Activated T-helper 1 cell treated with anti-CD3 and anti-CD28 coated beads, Interleukin-12 subunit alpha, Interleukin-12 subunit beta, Interleukin-2, Interleukin-4 antibody, amounts not matched to agents 30 ng/mL and 10 ng/mL and 1 ng/mL, durations not matched to agents 14 hours and 24 hours and 36 hours (primary cell): ENCODE results near the gene IQCK. TPM values are rescaled to one million over a fixed set of nuclear protein-coding genes. Genes with fewer than 3 reads are reported as not detected.
A peak's percentile ranks its signal among the peaks of the same experiment; 100 is the strongest.
"Not testable (repeated sequence)": the region's sequence is repeated elsewhere in the genome, so short reads cannot be mapped to it uniquely, and the experiment has no call there.

ENCODE experiments used
- DNase-seq: peaks from one replicate; pipeline ENCODE4 v3.0.0; 2021; ENCODE audit warnings: low spot score
- H3K27ac Mint-ChIP-seq: one replicate; pipeline ENCODE4 v1.8.0; 2021; ENCODE audit warnings: mild to moderate bottlenecking, mixed read lengths
- H3K27me3 Mint-ChIP-seq: one replicate; pipeline ENCODE4 v1.8.0; 2022; ENCODE audit warnings: mild to moderate bottlenecking, moderate library complexity, mixed read lengths; ENCODE audit not compliant: insufficient read depth
- H3K36me3 Mint-ChIP-seq: one replicate; pipeline ENCODE4 v1.8.0; 2021; ENCODE audit warnings: low read depth, mixed read lengths
- H3K4me1 Mint-ChIP-seq: one replicate; pipeline ENCODE4 v1.8.0; 2021; ENCODE audit warnings: low read depth, mixed read lengths
- H3K4me3 Mint-ChIP-seq: one replicate; pipeline ENCODE4 v1.8.0; 2021; ENCODE audit warnings: mild to moderate bottlenecking, moderate library complexity, mixed read lengths
- H3K9me3 Mint-ChIP-seq: one replicate; pipeline ENCODE4 v1.8.0; 2021; ENCODE audit warnings: mixed read lengths
- intact Hi-C: fragments of 100-400 bp; cut with micrococcal nuclease; formaldehyde crosslinking; loops from one replicate; pipeline ENCODE4 v1.15.1; 2024
- total RNA-seq: library from RNA; stranded (reverse); gene quantifications from 2 replicates; pipeline ENCODE4 v1.2.3, GENCODE V29; 2022

Gene IQCK
- 1.1 and 2.0 TPM in 2 replicates for total RNA-seq

- Mint-ChIP-seq H3K27me3 (no peaks in the 10 kb centered on the region), H3K4me3 (peak within 1 kb of the TSS; percentile 95), H3K4me1 (peaks cover 28% of the 10 kb centered on the region), H3K27ac (peak within 1 kb of the TSS; percentile 88), H3K9me3 (no peaks in the 10 kb centered on the region), H3K36me3 (peaks cover 16% of the 10 kb centered on the region)
- peak; percentile 87 for DNase-seq
- intact Hi-C loops, result loop anchor here (1.0 to 5.0 kb wide), 6 partner anchors 116 to 1879 kb away; partner anchors contain the start of genes COQ7, METTL9 and VPS35L
These were observed at the start of gene IQCK, which contains the start of gene KNOP1 for GRCh38 chr16:19717741-19718623. Gene IQCK (plus strand): TSS chr16:19718271. CDS start chr16:19718307, 36 bp downstream. Gene KNOP1 (minus strand): TSS chr16:19718227. CDS start chr16:19715035, 3,192 bp downstream.

GRCh38 chr16:19672378-19672777 is 45.7 kb upstream of the IQCK start:
- H3K4me1 Mint-ChIP-seq, result no peaks in the 10 kb centered on the region
- no peaks in the 10 kb centered on the region for H3K9me3 Mint-ChIP-seq
- no peak for DNase-seq
- intact Hi-C loops, result no loop called here
- H3K36me3 Mint-ChIP-seq, result peaks cover 11% of the 10 kb centered on the region
- no peaks in the 10 kb centered on the region for H3K27me3 Mint-ChIP-seq
- no peak overlapping the region for H3K4me3 Mint-ChIP-seq
- H3K27ac Mint-ChIP-seq, result no peak overlapping the region

DNA sequence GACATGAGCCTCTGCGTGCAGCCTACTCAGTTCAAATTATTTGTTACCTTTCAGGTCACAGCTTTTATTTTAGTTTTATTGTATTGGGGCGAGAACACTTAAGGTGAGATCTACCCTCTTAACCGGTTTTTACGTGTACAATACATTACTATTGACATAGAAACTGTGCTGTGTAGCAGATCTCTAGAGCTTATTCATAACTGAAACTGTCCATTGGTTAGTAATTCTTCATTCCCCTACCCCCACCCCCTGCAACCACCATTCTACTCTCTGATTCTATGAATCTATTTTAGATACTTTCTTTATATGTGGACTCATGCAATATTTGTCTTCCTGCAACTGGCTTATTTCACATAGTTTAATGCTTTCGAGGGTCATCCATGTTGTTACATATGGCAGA is 43.6 kb upstream of the IQCK start:
- H3K4me1 Mint-ChIP-seq, result no peaks in the 10 kb centered on the region
- no peak for DNase-seq
- no peaks in the 10 kb centered on the region for H3K9me3 Mint-ChIP-seq
- intact Hi-C loops, result no loop called here
- no peak overlapping the region for H3K4me3 Mint-ChIP-seq
- no peak overlapping the region for H3K27ac Mint-ChIP-seq
- no peaks in the 10 kb centered on the region for H3K27me3 Mint-ChIP-seq
- peaks cover 9% of the 10 kb centered on the region for H3K36me3 Mint-ChIP-seq

DNA sequence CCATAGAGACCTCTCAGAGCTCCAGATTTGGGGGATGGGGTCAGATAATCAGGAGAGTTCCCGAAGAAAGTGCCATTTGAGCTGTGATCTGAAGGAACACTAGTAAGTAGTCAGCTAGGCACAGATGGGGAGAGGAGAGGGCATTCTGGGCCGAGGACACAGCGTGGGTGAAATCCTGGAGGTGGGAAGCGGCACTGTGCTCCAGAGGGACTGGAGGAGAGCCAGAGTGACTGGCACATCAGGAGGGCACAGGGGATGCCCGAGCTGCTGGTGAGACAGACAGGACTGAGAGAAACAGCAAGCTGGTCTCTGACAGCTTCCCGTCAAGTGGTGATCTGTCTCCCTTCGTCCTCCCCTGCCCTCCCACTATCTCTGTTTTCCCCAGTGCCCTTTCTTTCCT is 40.7 kb upstream of the IQCK start:
- H3K27me3 Mint-ChIP-seq, result no peaks in the 10 kb centered on the region
- intact Hi-C loops, result no loop called here
- DNase-seq, result no peak
- no peaks in the 10 kb centered on the region for H3K4me1 Mint-ChIP-seq
- peaks cover 6% of the 10 kb centered on the region for H3K36me3 Mint-ChIP-seq
- no peaks in the 10 kb centered on the region for H3K9me3 Mint-ChIP-seq
- H3K27ac Mint-ChIP-seq, result no peak overlapping the region
- H3K4me3 Mint-ChIP-seq, result no peak overlapping the region

DNA sequence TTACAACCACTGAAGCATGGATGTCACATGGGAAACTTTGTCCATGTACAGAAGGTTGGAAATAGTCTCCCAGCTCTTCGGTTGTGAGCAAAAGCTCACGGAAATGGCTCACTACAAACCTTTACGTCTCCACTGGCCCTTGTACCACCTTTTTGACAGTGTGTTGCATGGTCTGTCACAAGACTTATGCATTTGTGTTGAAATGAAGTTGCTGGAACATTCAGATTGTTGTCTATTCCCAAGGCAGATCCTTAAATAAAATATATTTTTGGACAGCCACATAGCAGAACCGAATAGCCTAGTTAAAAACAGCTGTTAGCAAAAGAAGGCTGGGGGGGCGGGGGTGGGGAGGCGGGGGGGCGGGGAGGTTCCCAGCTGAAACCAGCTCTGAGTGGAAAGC is 39.3 kb upstream of the IQCK start:
- Mint-ChIP-seq H3K9me3 (peaks cover 4% of the 10 kb centered on the region), H3K36me3 (peaks cover 16% of the 10 kb centered on the region), H3K27ac (no peak overlapping the region), H3K27me3 (no peaks in the 10 kb centered on the region), H3K4me3 (no peak overlapping the region), H3K4me1 (no peaks in the 10 kb centered on the region)
- intact Hi-C loops, result no loop called here
- no peak for DNase-seq

GRCh38 chr16:19679281-19679680 is 38.8 kb upstream of the IQCK start:
- intact Hi-C loops, H3K9me3 Mint-ChIP-seq, H3K4me3 Mint-ChIP-seq, DNase-seq, H3K27me3 Mint-ChIP-seq, H3K4me1 Mint-ChIP-seq, H3K27ac Mint-ChIP-seq: not testable (repeated sequence)
- H3K36me3 Mint-ChIP-seq, result peaks cover 19% of the 10 kb centered on the region

GRCh38 chr16:19680881-19681340 is 37.2 kb upstream of the IQCK start:
- no peak overlapping the region for H3K27ac Mint-ChIP-seq
- peaks cover 26% of the 10 kb centered on the region for H3K36me3 Mint-ChIP-seq
- peaks cover 9% of the 10 kb centered on the region for H3K9me3 Mint-ChIP-seq
- no peaks in the 10 kb centered on the region for H3K27me3 Mint-ChIP-seq
- DNase-seq, result no peak
- H3K4me3 Mint-ChIP-seq, result no peak overlapping the region
- intact Hi-C loops, result no loop called here
- H3K4me1 Mint-ChIP-seq, result no peaks in the 10 kb centered on the region

DNA sequence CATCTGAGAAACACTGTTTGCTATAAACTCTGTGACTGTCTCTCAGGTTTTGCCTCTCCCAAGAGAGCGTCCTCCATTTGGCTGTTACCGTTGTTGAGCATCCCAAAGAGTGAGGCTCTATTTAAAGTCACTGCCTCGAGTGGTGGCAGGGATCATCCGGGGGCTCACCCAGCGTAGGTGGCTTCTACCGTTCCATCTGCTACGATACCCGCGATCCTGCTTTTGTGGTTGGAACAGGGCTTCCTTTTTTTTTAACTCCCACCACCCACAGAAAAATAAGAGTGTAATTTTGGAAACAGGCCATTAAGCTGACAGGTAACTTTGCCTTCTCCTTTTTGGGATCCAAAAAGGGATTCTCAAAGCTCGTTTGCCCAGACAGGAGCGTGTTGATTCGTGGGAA is 36.4 kb upstream of the IQCK start:
- intact Hi-C loops, result no loop called here
- no peaks in the 10 kb centered on the region for H3K4me1 Mint-ChIP-seq
- peaks cover 9% of the 10 kb centered on the region for H3K9me3 Mint-ChIP-seq
- H3K27me3 Mint-ChIP-seq, result no peaks in the 10 kb centered on the region
- no peak for DNase-seq
- H3K4me3 Mint-ChIP-seq, result no peak overlapping the region
- peaks cover 26% of the 10 kb centered on the region for H3K36me3 Mint-ChIP-seq
- no peak overlapping the region for H3K27ac Mint-ChIP-seq

DNA sequence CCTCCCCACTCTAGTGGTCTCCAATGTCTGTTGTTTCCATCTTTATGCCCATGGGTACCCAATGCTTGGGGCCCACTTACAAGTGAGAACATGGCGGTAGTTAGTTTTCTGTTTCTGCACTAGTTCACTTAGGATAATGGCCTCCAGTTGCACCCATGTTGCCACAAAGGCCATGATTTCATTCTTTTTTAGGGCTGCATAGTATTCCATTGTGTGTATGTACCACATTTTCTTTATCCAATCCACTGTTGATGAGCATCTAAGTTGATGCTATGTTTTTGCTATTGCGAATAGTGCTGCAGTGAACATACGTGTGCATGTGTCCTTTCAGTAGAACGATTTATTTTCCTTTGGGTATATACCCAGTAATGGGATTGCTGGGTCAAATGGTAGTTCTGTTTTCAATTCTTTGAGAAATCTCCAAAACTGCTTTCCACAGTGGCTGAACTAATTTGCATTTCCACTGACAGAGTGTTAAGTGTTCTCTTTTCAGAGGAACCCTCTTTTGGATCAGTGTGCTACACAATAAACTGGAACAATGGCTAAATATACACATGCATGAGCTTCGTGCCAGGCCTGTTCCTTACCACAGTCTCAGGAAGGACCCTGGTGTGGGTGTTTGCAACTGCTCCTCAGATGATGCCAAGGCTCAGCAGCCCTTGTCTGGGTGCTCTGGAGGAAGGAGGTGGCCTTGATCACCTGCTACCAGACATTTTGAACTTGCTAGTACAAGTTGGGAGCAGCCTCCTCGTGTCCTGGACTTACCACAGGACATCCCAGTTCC is 34.4 kb upstream of the IQCK start:
- H3K27ac Mint-ChIP-seq, result no peak overlapping the region
- peaks cover 9% of the 10 kb centered on the region for H3K9me3 Mint-ChIP-seq
- intact Hi-C loops, result no loop called here
- no peak overlapping the region for H3K4me3 Mint-ChIP-seq
- no peaks in the 10 kb centered on the region for H3K27me3 Mint-ChIP-seq
- DNase-seq, result no peak
- H3K36me3 Mint-ChIP-seq, result peaks cover 29% of the 10 kb centered on the region
- H3K4me1 Mint-ChIP-seq, result no peaks in the 10 kb centered on the region

DNA sequence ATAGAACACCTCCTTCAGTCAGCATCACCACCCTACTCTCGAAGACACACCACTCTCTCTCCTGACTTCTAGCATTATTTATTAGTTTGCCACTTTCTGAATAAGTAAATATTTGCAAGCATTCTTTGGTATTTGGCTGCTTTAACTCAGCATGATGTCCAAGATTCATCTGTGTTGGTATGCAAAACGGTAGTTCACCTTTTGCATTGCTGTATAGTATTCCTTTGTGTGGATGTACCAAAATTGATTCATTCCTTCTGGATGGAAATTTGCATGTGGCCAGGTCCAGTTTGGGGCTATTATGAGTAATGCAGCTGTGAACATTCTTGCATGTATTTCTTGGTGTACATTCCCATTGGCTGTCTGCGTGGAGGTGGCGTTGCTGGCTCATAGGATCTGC is 32.9 kb upstream of the IQCK start:
- Mint-ChIP-seq H3K27ac (no peak overlapping the region), H3K36me3 (peaks cover 29% of the 10 kb centered on the region), H3K27me3 (no peaks in the 10 kb centered on the region), H3K9me3 (peaks cover 9% of the 10 kb centered on the region), H3K4me3 (no peak overlapping the region), H3K4me1 (peaks cover 11% of the 10 kb centered on the region)
- no peak for DNase-seq
- intact Hi-C loops, result no loop called here

DNA sequence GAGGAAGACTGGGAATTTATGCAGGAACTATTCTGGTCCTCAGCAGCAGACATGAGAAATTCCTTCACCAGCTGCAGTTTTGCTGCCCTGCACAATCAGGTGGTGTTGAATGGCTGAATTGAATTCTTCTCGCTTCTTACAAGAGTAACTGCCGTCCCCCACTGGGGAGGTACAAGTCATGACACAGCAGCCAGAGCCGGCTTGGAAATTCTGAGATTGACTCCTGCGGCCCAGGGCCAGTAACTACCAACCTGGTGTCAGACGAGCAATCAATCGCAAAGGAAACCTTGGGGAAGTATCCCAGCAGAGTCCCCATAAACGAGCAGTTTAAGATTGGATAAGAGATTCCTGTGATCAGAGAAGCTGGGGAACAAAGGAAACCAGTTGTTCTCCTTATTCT is 30.8 kb upstream of the IQCK start:
- DNase-seq, result no peak
- Mint-ChIP-seq H3K4me1 (peaks cover 14% of the 10 kb centered on the region), H3K27ac (no peak overlapping the region), H3K27me3 (no peaks in the 10 kb centered on the region), H3K4me3 (no peak overlapping the region), H3K36me3 (peaks cover 29% of the 10 kb centered on the region), H3K9me3 (peaks cover 9% of the 10 kb centered on the region)
- intact Hi-C loops, result no loop called here

DNA sequence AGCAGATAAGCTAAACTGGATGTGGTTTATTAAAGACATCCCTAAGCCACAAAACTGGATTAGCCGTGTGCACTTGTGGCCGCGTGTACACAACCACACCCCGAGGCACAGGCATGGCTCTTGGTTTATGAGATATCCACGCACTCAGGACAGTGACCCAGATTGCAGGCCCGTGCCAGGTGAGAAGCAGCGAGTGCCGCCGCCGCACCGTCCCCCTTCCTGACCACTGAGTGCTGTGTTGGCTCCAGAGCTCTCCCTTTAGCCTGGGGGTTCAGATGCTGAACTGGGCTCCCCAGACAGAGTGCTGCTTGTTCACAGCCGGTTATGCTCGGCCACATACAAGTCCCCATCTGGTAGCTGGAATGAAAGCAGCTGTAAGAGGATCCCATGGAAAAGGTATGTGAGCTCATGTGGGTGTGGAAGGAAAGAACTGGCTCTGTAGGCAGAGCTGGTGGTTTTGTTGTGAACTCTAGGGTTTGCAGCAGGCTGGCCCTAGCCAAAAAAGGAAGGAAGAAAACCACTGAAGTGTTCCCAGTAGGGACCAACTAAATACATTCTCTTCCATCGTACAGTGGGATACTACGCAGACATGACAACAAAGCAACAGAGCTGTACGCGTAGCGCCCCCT is 29.6 kb upstream of the IQCK start:
- no peak for DNase-seq
- Mint-ChIP-seq H3K27me3 (no peaks in the 10 kb centered on the region), H3K27ac (no peak overlapping the region), H3K9me3 (peaks cover 5% of the 10 kb centered on the region), H3K4me3 (no peak overlapping the region), H3K36me3 (peaks cover 27% of the 10 kb centered on the region), H3K4me1 (peaks cover 14% of the 10 kb centered on the region)
- intact Hi-C loops, result no loop called here
